Measurements from ENCODE around the gene ZNF584. TPM values are rescaled to one million over a fixed set of nuclear protein-coding genes. Genes with fewer than 3 reads are reported as not detected.

ZNF584 gene
- total and polyA plus RNA-seq, 10 of the 15 experiments (the other 5 are each of a cell fraction or from before 2014, with no cell fraction given), result 2.0 to 10.7 (median 6.3) TPM

GRCh38 chr19:58400916-58401839 lies 7.3 kb upstream of the ZNF584 start (continued):
- TF ChIP-seq BCLAF1 (IDR thresholded peaks at IDR 0.05) (no peak), NFXL1 (IDR thresholded peaks at IDR 0.05; ENCODE audit: borderline replicate concordance) (no peak), RB1 (IDR thresholded peaks at IDR 0.05; ENCODE audit: borderline replicate concordance) (peak; percentile 92), SMC3 (IDR thresholded peaks at IDR 0.05; ENCODE audit: borderline replicate concordance, low read length) (no peak), MEF2B (IDR thresholded peaks at IDR 0.05; ENCODE audit: partially characterized antibody, poor library complexity, severe bottlenecking) (peak; percentile 91), RCOR1 (conservative IDR thresholded peaks at IDR 0.05; ENCODE audit: low read depth, low read length) (no peak), ZBTB40 (IDR thresholded peaks at IDR 0.05; ENCODE audit: borderline replicate concordance) (peak; percentile 84), TCF12 (IDR thresholded peaks at IDR 0.05; ENCODE audit: low read depth, low read length) (no peak)
- TF ChIP-seq, protein P1, sequence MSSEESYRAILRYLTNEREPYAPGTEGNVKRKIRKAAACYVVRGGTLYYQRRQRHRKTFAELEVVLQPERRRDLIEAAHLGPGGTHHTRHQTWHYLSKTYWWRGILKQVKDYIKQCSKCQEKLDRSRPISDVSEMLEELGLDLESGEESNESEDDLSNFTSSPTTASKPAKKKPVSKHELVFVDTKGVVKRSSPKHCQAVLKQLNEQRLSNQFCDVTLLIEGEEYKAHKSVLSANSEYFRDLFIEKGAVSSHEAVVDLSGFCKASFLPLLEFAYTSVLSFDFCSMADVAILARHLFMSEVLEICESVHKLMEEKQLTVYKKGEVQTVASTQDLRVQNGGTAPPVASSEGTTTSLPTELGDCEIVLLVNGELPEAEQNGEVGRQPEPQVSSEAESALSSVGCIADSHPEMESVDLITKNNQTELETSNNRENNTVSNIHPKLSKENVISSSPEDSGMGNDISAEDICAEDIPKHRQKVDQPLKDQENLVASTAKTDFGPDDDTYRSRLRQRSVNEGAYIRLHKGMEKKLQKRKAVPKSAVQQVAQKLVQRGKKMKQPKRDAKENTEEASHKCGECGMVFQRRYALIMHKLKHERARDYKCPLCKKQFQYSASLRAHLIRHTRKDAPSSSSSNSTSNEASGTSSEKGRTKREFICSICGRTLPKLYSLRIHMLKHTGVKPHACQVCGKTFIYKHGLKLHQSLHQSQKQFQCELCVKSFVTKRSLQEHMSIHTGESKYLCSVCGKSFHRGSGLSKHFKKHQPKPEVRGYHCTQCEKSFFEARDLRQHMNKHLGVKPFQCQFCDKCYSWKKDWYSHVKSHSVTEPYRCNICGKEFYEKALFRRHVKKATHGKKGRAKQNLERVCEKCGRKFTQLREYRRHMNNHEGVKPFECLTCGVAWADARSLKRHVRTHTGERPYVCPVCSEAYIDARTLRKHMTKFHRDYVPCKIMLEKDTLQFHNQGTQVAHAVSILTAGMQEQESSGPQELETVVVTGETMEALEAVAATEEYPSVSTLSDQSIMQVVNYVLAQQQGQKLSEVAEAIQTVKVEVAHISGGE (CRISPR knock-in tag; IDR thresholded peaks at IDR 0.05), result no peak
